ENCODE measurements around the gene PIAS4.

PIAS4 gene

GRCh38 chr19:3977242-3978143 is 30.0 kb upstream of the PIAS4 start:
- no peak for DNase-seq (ENCODE audit: low read depth)

- no peak for DNase-seq (ENCODE audit: low read depth)
Observed at GRCh38 chr19:3978145-3978544, 29.4 kb upstream of the PIAS4 start.

- no peak for DNase-seq (ENCODE audit: low read depth)
Observed at GRCh38 chr19:3979289-3979673, 28.3 kb upstream of the PIAS4 start.

- no peak for DNase-seq (ENCODE audit: low read depth)
Observed at GRCh38 chr19:3979674-3980352, 27.7 kb upstream of the PIAS4 start.

- DNase-seq (ENCODE audit: low read depth), result no peak
Observed at GRCh38 chr19:3980353-3981251, 26.9 kb upstream of the PIAS4 start.

GRCh38 chr19:3981373-3981735 is 26.2 kb upstream of the PIAS4 start:
- DNase-seq (ENCODE audit: low read depth), result no peak

DNA sequence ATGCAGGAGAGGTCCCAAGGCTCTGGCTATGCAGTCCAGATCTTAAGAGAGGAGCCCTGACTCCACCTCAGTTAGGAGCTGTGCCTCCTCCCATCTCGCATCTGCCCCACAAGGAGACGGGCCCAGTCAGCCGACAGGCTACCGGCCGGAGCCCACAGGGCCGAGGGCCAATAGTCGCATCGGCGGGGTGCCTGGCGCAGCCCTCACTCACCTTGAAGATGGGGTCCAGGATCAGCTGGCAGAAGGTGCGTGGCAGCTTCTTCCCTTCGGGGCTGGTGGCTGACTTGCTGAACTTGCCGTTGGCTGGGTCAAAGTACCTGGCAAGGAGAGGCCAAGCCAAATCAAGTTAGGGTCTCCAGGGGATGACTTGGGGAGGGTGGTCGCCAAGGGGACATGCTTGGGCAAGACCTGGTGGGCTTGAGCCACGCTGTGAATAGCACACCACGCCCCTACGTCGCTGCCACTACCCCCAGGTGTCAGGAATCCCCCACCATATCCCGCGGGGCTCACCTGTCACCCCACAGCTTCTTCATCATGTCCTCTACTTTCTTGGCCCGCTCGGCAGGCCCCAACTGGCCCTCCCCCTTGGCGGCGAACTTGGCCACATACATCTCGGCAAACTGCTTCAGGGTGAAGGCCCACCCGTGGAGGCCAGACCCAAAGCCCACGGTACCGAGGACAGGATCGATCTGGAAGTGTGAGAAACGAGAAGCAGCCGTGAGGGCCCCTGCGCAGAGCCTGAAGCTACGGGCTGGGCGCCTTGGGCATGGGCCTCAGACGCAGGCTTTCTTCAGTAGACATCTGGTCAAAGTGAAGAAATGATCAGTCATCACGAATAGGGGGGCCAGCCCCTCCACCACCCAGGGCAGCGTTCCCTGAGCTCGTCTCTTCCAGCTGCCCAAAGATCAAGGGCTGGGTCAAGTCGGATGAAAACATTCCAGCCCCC is 25.5 kb upstream of the PIAS4 start:
- DNase-seq (ENCODE audit: low read depth), result no peak

DNA sequence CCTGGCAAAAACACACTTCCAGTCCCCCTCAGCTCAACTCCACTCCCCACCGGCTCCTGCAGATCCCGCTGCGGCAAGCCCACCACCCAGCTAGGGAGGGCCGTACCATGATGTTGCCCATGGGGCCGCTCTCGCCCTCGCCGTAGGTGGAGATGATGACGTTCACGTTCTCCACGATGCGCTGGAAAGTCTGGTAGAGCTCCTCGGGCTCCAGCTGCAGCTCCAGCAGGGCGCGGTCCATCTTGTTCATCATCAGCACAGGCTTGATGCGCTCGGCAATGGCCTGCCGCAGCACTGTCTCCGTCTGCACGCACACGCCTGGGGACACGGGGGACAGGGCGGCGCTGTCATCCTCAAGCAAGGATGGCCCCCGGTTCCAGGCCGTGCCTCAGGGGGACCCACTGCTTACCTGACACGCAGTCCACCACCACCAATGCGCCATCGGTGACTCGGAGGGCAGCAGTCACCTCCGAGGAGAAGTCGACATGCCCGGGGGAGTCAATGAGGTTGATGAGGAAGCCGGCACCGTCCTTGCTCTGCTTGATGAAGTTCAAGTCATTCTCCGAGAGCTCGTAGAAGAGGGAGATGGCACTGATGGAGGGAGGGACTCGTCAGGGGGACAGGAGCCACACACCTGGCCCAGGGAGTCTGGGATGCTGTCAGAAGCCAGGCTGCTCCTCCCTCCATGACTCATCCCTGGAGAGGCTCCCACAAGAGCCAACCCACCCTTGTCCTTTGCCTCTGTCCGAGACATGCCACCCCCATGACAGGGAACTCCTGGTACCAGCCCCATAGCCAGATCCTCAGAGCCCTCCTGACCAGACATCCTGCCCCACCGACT is 24.6 kb upstream of the PIAS4 start:
- no peak for DNase-seq (ENCODE audit: low read depth)

DNA sequence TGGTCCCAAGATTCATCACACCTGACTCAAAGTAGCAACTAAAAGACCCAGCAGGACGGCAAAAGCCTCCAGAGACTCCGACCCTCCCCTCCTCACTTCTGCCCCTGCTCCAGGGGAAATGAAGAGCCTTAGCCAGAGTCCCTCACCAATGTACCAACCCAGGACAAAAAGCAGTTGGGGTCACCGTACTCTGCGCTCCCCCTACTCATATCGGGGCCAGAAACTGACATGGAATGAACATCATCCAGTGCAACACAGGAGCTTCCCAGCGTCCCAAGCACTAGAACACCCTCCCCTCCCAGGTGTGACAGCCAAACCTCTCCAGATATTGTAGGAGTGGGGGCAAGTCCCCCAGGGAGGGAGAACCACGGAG is 24.0 kb upstream of the PIAS4 start:
- no peak for DNase-seq (ENCODE audit: low read depth)

- DNase-seq (ENCODE audit: low read depth), result no peak
Observed at GRCh38 chr19:3983936-3984583, 23.5 kb upstream of the PIAS4 start.

- no peak for DNase-seq (ENCODE audit: low read depth)
Observed at GRCh38 chr19:3984584-3984907, 23.0 kb upstream of the PIAS4 start.

DNA sequence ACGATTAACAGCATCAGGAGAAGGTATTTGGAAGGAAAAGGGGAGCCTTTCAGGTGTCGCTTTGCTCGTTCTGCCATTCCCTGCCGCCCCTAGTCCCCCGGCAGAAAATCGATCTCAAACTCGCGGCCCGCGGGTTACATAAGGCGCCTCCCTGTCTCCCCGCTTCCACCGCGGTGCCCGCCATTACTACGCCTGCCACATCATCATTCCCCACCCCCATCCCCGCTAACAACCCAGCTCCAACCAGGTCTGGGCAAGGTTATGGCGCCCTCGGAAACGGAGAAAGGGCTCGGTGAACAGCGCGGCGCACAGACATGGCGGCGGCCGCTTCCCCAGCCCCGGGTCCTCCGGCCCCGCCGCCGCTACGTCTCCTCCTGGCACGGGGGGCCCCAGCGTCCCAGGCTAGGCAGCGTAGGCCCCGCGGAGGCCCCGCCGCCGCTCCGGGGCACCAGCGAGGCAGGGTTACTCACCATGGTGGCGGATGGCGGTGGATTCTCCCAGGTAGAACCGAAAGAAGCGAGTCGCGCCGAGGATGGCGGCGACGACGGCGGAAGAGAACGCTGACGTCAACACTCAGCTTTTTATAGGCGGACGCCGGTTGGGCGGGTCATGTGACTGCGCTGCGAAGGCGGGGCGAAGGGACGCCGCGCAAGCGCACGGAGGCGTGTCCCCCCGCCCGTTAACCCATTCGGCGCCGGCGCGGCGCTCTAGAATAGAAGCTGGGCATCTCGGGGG is 22.5 kb upstream of the PIAS4 start, which contains the start of gene EEF2:
TSS of gene EEF2 (minus strand) at position 556 of the 735 bp plus-strand sequence. CDS start at position 473, 83 bp downstream.
- DNase-seq (ENCODE audit: low read depth), result peak; percentile 92

DNA sequence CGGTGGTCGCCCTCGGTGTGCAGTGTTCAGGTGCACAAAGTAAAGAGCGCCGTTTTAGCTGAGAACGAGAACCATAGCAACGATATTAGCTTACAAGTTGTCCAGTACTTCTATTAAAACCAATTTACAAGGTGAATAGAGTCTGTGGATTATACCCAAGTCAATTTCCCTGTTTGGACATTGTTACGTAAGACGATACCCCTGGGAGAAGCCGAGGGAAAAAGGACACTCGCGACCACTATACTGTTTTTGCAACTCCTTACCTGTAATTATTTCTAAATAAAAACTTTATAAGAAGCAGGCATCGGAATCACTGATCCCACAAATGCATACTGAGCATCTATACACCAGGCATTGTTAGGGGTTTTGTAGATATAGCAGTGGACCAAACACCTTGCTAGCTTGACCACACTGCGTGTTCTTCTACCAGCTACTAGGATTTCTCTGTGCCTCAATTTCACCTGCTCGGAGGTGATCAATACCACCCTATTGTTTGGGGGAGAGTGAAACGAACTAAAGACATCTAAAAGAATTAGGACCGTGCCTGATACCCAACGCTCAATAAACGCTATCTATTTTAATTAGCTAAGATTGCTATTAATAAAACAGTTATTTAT is 21.8 kb upstream of the PIAS4 start:
- no peak for DNase-seq (ENCODE audit: low read depth)

GRCh38 chr19:3986260-3987041 is 21.1 kb upstream of the PIAS4 start:
- peak; percentile 47 for DNase-seq (ENCODE audit: low read depth)

- peak; percentile 83 for DNase-seq (ENCODE audit: low read depth)
Observed at GRCh38 chr19:3987619-3988371, 19.7 kb upstream of the PIAS4 start.

- no peak for DNase-seq (ENCODE audit: low read depth)
Observed at GRCh38 chr19:3990815-3991117, 16.8 kb upstream of the PIAS4 start.

- no peak for DNase-seq (ENCODE audit: low read depth)
Observed at GRCh38 chr19:3995607-3996006, 11.9 kb upstream of the PIAS4 start.
